HG02588 (cell line): ENCODE results near the gene LOXL1.

Experiments
- ATAC-seq: cut with Tn5 transposase; IDR thresholded peaks from one replicate; pipeline ENCODE4 v1.9.1; 2021; ENCODE audit warnings: mild to moderate bottlenecking, moderate library complexity; ENCODE audit not compliant: unreplicated experiment

LOXL1 gene

DNA sequence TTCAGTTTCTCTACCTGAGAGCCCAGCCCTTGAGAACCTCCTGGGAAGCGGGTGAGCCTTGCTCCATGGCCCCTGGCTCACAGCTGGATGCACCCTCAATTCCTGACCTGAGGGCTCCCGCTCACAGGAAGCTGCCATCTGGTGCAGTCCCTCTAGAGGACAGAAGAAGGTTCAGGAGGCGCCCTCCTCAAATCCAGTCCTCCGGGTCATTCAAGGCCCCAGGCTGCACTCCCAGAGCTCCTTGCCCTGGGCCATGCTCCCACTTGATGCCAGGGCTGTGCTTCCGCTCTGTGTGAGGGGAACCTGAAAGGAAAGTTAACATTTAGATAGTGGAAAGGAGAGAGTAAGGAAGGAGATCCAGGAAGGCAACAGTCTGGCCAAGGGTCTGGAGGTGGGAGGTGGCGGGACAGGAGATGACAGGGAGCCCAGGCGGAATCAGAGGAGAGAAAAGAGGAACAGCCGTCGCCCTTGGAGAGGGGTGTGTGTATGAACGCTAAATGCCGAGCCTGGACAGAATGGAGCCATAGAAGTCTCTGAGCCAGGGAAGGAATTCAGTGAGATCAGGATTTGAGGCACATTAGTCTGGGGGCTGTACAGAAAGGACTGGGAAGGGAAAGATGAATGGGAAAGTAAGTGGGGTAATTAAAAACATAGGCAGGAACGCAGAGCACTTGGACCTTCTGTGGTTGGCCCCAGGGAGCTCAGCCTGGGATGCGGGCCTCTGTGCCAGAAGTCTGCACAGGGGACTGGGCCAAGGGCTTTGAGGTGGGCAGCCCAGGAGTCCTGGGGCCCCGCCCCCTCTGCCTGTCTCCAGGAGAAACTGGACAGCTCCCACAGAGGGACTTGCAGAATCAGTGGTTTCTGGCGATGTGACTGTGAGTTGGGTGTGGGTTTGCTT, 26.8 kb upstream of the LOXL1 start:
- no peak for ATAC-seq

GRCh38 chr15:73900095-73900712, 26.1 kb upstream of the LOXL1 start:
- no peak for ATAC-seq

DNA sequence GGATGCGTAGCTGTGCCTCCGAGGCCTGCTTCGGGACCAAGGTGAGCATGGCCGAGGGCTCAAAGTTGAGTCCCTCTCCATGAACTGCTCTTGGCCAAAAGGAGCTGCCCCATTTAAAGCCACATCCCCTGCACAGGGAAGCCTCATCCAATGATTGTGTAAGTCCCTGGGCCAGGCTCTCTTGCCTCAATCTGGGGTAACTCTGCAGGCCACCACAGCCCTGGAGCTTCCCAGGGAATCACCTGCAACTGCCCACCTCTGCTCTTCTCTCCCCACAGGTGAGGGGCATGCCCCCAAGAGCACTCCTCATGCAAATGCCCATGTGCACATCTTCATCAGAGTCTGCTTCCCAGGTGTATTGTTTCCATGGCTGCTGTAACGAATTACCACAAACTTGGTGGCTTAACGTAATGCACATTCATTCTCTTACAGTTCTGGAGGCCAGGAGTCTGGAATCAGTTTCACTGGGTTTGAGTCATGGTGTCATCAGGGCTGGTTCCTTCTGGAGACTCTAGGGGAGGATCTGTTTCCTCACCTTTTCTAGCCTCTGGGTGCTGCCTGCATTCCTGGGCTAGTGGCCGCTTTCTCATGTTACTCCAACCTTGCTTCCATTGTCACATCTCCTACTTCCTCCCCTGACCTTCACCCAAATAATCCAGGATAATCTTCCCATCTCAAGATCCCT, 25.0 kb upstream of the LOXL1 start:
- ATAC-seq = no peak

DNA sequence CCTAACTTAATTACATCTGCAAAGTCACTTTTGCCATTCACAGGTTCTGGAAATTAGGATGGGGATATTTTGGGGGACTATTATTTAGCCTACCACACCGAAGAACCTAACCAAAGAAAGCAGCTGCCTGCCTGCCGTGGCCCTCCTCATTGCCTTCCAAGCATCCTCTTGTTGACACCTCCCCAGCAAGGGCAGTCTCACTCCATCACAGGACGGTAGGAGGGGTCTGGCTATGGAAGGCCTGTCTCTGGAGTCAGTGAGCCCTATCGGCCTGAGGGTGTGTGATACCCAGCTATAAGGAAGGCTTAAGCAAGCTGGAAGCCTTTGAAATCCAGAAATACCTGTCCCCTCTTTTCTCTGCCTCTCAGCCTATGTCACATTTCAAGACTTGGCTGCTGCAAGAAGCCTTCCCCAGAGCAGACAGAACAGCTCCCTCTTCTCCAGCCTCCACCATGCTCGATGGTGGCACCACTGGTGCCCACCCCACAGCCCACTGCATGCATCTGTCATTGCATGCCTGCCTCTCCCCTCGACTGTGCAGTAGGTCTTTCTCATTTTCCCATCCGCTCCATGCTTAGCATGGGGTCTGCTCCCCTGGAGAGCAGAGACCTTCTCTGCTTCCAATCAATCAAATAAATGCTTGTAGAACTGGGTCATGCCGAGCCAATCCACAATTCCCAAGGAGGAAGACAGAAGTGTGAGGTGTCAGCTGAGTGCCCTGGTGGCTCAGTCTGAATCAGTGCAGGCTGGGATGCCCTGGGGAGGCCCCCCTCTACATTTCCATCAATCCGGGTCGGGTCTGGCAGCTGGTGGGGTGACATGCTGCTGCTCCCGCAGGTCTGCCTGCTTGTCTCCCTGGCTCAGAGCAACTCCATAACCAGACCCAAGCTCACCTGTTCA, 23.9 kb upstream of the LOXL1 start:
- ATAC-seq = no peak

- ATAC-seq = no peak
Measured at GRCh38 chr15:73904026-73904815, 22.0 kb upstream of the LOXL1 start.

DNA sequence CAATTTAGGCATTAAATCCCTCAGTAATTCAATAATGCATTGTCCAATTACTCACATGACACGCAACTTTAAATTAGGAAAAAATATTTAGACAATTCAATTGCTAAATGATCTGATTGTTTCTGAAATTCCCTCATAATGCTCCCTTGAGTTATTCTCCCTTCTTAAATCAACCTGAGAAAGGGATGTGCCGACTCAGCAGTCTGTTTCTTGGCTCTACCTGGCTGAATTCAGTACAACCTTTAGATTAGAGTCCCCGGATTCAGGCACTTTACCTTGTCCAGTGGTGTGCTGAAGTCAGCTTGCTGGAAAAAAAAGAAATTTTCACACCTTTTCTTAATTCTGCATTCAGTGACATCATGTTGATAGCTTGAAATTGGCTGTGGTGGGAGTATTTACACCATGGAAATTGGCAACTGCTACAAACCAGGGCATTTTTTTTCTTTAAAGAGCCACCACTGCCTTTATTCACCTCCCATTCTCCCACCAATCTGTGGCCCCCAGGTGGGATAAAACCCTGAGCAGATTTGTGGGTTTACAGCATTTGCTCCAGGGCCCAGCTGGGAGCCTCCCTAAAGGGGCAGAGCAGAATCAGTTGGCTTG, 20.9 kb upstream of the LOXL1 start:
- no peak for ATAC-seq

GRCh38 chr15:73906346-73907034, 19.8 kb upstream of the LOXL1 start:
- no peak for ATAC-seq

DNA sequence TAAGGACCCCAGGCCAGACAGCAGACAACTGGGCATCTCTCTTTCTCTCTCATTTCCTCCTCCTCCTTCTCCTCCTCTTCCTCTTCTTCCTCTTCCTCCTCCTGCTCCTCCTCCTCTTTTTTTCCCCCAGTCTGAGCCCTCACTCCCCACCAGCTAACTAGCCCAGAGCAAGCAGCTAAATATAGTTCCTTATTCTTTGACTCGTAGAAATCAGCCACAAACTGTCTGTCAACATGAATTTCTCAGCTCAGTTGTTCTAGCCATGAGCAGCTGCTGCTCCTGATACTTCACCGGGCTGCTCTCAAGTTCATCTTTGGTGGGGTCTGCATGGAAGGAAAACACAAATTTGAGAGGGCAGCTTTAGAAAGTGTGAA, 19.2 kb upstream of the LOXL1 start:
- no peak for ATAC-seq

GRCh38 chr15:73908030-73908821, 18.0 kb upstream of the LOXL1 start:
- ATAC-seq = no peak

GRCh38 chr15:73908822-73909122, 17.5 kb upstream of the LOXL1 start:
- no peak for ATAC-seq

- no peak for ATAC-seq
Measured at GRCh38 chr15:73909651-73910050, 16.6 kb upstream of the LOXL1 start.

DNA sequence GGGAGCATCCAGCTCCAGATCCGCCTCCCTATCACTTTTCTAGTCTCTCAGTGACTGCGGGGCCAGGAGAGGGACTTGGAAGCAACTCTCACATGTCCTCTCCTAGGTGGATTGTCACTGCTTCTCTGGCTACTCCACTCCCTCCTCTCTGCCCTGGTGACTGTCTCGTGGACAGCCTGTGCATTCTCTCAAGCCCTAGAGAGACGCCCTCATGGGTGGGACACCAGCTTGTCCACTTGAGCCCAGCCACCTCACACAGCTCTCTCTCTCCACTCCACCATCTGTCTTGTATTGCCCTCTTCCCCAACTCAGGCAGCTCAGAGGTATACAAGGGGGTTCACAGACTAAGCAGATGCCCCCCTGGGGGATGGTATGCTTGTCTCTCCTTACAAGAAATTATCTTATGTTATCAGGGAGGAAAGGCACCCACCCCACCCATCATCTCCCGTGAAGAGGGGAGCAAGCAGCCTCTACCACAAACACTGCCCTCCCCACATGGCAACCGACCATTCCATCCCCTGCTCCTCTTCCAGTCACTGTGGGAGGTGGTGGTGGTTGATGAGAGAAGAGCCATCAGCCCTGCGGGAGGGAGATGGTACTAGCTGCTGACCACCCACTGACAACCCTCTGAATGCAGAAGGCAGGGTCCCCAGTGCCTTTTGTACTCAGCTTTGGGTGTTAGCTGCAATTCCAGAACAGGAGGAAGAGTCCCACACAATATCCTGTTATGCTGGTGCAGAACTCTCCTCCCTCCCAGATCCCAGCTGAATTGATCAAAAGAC, 15.5 kb upstream of the LOXL1 start:
- ATAC-seq = no peak

- no peak for ATAC-seq
Measured at GRCh38 chr15:73912030-73912596, 14.1 kb upstream of the LOXL1 start.

- no peak for ATAC-seq
Measured at GRCh38 chr15:73914145-73914544, 12.1 kb upstream of the LOXL1 start.

DNA sequence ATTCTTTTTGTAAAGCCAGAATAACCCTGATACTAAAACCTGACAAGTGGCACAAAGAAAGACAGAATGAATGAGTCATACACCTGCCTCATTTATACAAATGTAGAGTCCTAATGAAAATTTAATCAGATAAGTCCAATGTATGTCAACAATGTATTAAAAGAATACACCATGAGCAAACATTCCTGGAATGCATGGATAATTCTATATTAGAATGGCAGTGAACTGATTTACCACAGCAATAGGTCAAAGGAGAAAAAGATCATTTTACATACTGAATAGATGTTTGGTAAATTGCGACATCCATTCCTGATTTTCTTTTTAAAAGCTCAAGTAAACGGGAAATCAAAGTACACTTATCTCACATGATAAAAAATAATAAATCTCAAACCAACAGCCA, 11.2 kb upstream of the LOXL1 start:
- ATAC-seq = no peak

GRCh38 chr15:73918784-73919183, 7.5 kb upstream of the LOXL1 start:
- no peak for ATAC-seq

GRCh38 chr15:73919706-73920105, 6.6 kb upstream of the LOXL1 start:
- ATAC-seq = no peak
